ENCODE data around the gene RPL18A.
A peak's percentile ranks its signal among the peaks of the same experiment; 100 is the strongest.

RPL18A gene

GRCh38 chr19:17841810-17842662, 17.7 kb upstream of the RPL18A start:
- DNase-seq: no peak

GRCh38 chr19:17842663-17843291, 16.9 kb upstream of the RPL18A start:
- DNase-seq: no peak

GRCh38 chr19:17843292-17843827, 16.4 kb upstream of the RPL18A start:
- DNase-seq: no peak

- no peak for DNase-seq
Observed at GRCh38 chr19:17843908-17844490, 15.7 kb upstream of the RPL18A start.

- peak; percentile 39 for DNase-seq
Observed at GRCh38 chr19:17846146-17846545, 13.6 kb upstream of the RPL18A start.

GRCh38 chr19:17847538-17848366, 12.0 kb upstream of the RPL18A start, which contains the start of gene JAK3:
TSS of gene JAK3 (minus strand) at chr19:17847982. CDS start at chr19:17844417, 3,565 bp downstream.
- peak; percentile 81 for DNase-seq

- no peak for DNase-seq
Observed at GRCh38 chr19:17848595-17849292, 11.0 kb upstream of the RPL18A start.

GRCh38 chr19:17854061-17854460, 5.6 kb upstream of the RPL18A start:
- DNase-seq: no peak

- DNase-seq: peak; percentile 93
Observed at GRCh38 chr19:17855280-17856152, 4.2 kb upstream of the RPL18A start.

GRCh38 chr19:17860331-17860992, 752 bp downstream of the RPL18A start:
- no peak for DNase-seq

GRCh38 chr19:17860993-17861360, 1.3 kb downstream of the RPL18A start:
- DNase-seq: no peak

GRCh38 chr19:17861542-17862402, 2.1 kb downstream of the RPL18A start:
- no peak for DNase-seq

GRCh38 chr19:17862711-17863519, 3.2 kb downstream of the RPL18A start:
- no peak for DNase-seq

- DNase-seq: no peak
Observed at GRCh38 chr19:17863520-17864182, 3.9 kb downstream of the RPL18A start.

GRCh38 chr19:17865364-17866311, 5.9 kb downstream of the RPL18A start:
- no peak for DNase-seq

GRCh38 chr19:17866312-17866963, 6.7 kb downstream of the RPL18A start:
- DNase-seq: no peak

All from activated gamma-delta T cell treated with Interleukin-2 at 50 U/mL for 16 hours (primary cell).